B cell (primary cell): Measurements from ENCODE around the gene ZNF521. TPM values are rescaled to one million over a fixed set of nuclear protein-coding genes. Genes with fewer than 3 reads are reported as not detected.

Experiments used
- ATAC-seq: fragments of 200-7000 bp; cut with Tn5 transposase; one replicate; pipeline ENCODE4 v1.10.0; 2021; ENCODE audit warnings: low read depth, mild to moderate bottlenecking, moderate number of reproducible peaks, moderate library complexity
- CTCF ChIA-PET: fragments of 350-600 bp; sonication (Branson Sonifier 250); formaldehyde crosslinking; loops from one replicate; lab custom pipeline; 2021; ENCODE audit warnings: antibody characterized with exemption, inconsistent platforms; lab: Charles Lee
- POLR2A ChIA-PET: fragments of 350-600 bp; sonication (Branson Sonifier 250); formaldehyde crosslinking; loops from one replicate; lab custom pipeline; 2021; ENCODE audit warnings: antibody characterized with exemption; lab: Charles Lee
- DNase-seq: peaks from one replicate; pipeline ENCODE4 v3.0.0; 2013
- H2AFZ ChIP-seq: 2 replicates; pipeline ENCODE4 v1.6.1; 2012; ENCODE audit warnings: mild to moderate bottlenecking, low read depth, low read length; ENCODE audit not compliant: insufficient read depth, poor library complexity, severe bottlenecking
- H3K27ac ChIP-seq, 2 donors: 1 replicate in 1 of 2; 2 replicates in 1 of 2; pipeline ENCODE4 v1.5.1; 2012 to 2013; ENCODE audit warnings: low read length in 2 of 2, mild to moderate bottlenecking in 2 of 2, moderate library complexity in 1 of 2
- H3K27me3 ChIP-seq, 4 experiments: fragments of 200-600 bp in 1 of 4; sonication (generic) in 1 of 4; replicated peaks in 1 of 4; 1 replicate in 2 of 4; 2 replicates in 2 of 4; pipeline versions ENCODE4 v1.6.1 to v1.7.0; 2013 to 2016; ENCODE audit warnings: low read length in 3 of 4, mild to moderate bottlenecking in 2 of 4, mixed read lengths in 1 of 4, moderate library complexity in 1 of 4; ENCODE audit not compliant: insufficient read depth in 4 of 4, control insufficient read depth in 3 of 4; ENCODE audit errors: control extremely low read depth in 1 of 4
- H3K36me3 ChIP-seq, 2 experiments: replicated peaks in 1 of 2; 1 replicate in 1 of 2; 2 replicates in 1 of 2; pipeline versions ENCODE4 v1.6.1 to v1.7.1; 2013; ENCODE audit warnings: low read length in 1 of 2; ENCODE audit not compliant: insufficient read depth in 2 of 2, control insufficient read depth in 1 of 2; ENCODE audit errors: control extremely low read depth in 1 of 2, extremely low read depth in 1 of 2
- H3K4me1 ChIP-seq, 2 donors: fragments of 200-600 bp in 1 of 2; sonication (generic) in 1 of 2; 1 replicate in 1 of 2; 2 replicates in 1 of 2; pipeline versions ENCODE4 v1.5.1 to v1.6.1; 2013 to 2017; ENCODE audit warnings: low read length in 2 of 2; ENCODE audit not compliant: control insufficient read depth in 2 of 2, insufficient read depth in 2 of 2
- H3K4me2 ChIP-seq: replicated peaks from 2 replicates; pipeline ENCODE3; 2012; ENCODE audit warnings: mild to moderate bottlenecking, low read depth, low read length; ENCODE audit not compliant: poor library complexity, severe bottlenecking
- H3K4me3 ChIP-seq, 5 experiments: fragments of 200-600 bp in 1 of 5; sonication (generic) in 1 of 5; 1 replicate in 3 of 5; 2 replicates in 2 of 5; pipeline versions ENCODE4 v1.5.1 to v1.7.0; 2011 to 2016; ENCODE audit warnings: low read length in 4 of 5, mild to moderate bottlenecking in 4 of 5, low read depth in 2 of 5, control low read depth in 1 of 5, moderate library complexity in 1 of 5; ENCODE audit not compliant: insufficient read depth in 1 of 5; ENCODE audit errors: control extremely low read depth in 1 of 5, extremely low read depth in 1 of 5
- H3K79me2 ChIP-seq: fragments of 200-600 bp; sonication (generic); one replicate; pipeline ENCODE4 v1.6.0; 2016; ENCODE audit warnings: low read length; ENCODE audit not compliant: control insufficient read depth, insufficient read depth
- H3K9ac ChIP-seq: fragments of 200-600 bp; sonication (generic); 2 replicates; pipeline ENCODE4 v1.6.1; 2017; ENCODE audit warnings: mild to moderate bottlenecking, low read length, moderate library complexity
- H3K9me3 ChIP-seq, 3 donors: one replicate each; pipeline versions ENCODE4 v1.6.1 to v1.7.1; 2013; ENCODE audit warnings: low read length in 2 of 3; ENCODE audit not compliant: control insufficient read depth in 2 of 3, insufficient read depth in 1 of 3; ENCODE audit errors: control extremely low read depth in 1 of 3
- H4K20me1 ChIP-seq: 2 replicates; pipeline ENCODE4 v1.6.0; 2012; ENCODE audit warnings: mild to moderate bottlenecking, low read length; ENCODE audit not compliant: insufficient read depth, control insufficient read depth, poor library complexity, severe bottlenecking
- H3K27ac Mint-ChIP-seq: one replicate; pipeline ENCODE4 v1.8.0; 2021; ENCODE audit warnings: mixed read lengths
- H3K27me3 Mint-ChIP-seq: one replicate; pipeline ENCODE4 v1.8.0; 2021; ENCODE audit warnings: mixed read lengths
- H3K4me1 Mint-ChIP-seq: one replicate; pipeline ENCODE4 v1.8.0; 2021; ENCODE audit warnings: mixed read lengths
- H3K4me3 Mint-ChIP-seq: one replicate; pipeline ENCODE4 v1.8.0; 2021; ENCODE audit warnings: mixed read lengths
- H3K9me3 Mint-ChIP-seq: one replicate; pipeline ENCODE4 v1.8.0; 2022; ENCODE audit warnings: mixed read lengths; ENCODE audit not compliant: insufficient read depth
- CTCF ChIP-seq: fragments of 200-600 bp; IDR thresholded peaks from one replicate; pipeline ENCODE4 v1.8.0; 2022; ENCODE audit warnings: antibody characterized with exemption, mild to moderate bottlenecking
- EZH2 ChIP-seq: IDR thresholded peaks from 2 replicates; pipeline ENCODE4 v1.6.1; 2012; ENCODE audit warnings: borderline replicate concordance, low read depth, mild to moderate bottlenecking, moderate library complexity, low read length; ENCODE audit not compliant: insufficient read depth, poor library complexity, severe bottlenecking
- WGBS: methylation state at CpG from one replicate; pipeline ENCODE4 v1.1.5; 2013; ENCODE audit warnings: missing lambda C conversion rate; ENCODE audit not compliant: insufficient coverage; 5-methylcytosine and 5-hydroxymethylcytosine counted together
- intact Hi-C: fragments of 100-400 bp; cut with micrococcal nuclease; formaldehyde crosslinking; loops from one replicate; pipeline ENCODE4 v1.10.0; 2022
- polyA plus RNA-seq: library from polyadenylated mRNA; depleted of rRNA; stranded (reverse); fragments of >200 nt; gene quantifications from 2 replicates; pipeline ENCODE4 v1.2.3, GENCODE V29; 2012
- total RNA-seq, 2 donors: library from RNA; stranded (reverse); fragments of 120-200 nt in 1 of 2; gene quantifications; 1 replicate in 1 of 2; 2 replicates in 1 of 2; pipeline versions ENCODE4 v1.2.3 to v1.2.4, GENCODE V29; 2013 to 2022

The ZNF521 gene
- total and polyA plus RNA-seq, 2 donors (not counting 1 experiment from before 2014, with no cell fraction given): 0.04 to 9.0 TPM

GRCh38 chr18:25327584-25327983 is 24.4 kb downstream of the ZNF521 start:
- no peaks in the 10 kb centered on the region for H3K9me3 ChIP-seq
- no peak overlapping the region for H3K4me3 Mint-ChIP-seq
- POLR2A ChIA-PET: no interaction called here
- H3K4me1 Mint-ChIP-seq: no peaks in the 10 kb centered on the region
- no peak overlapping the region for H3K4me2 ChIP-seq
- H3K9ac ChIP-seq: no peak overlapping the region
- H3K9me3 Mint-ChIP-seq: no peaks in the 10 kb centered on the region
- DNase-seq (no peak), ATAC-seq (no peak)
- no peaks in the 10 kb centered on the region for H3K79me2 ChIP-seq
- no peak overlapping the region for H3K27ac Mint-ChIP-seq
- no peaks in the 10 kb centered on the region for H3K36me3 ChIP-seq
- H3K4me1 ChIP-seq: no peaks in the 10 kb centered on the region
- no peaks in the 10 kb centered on the region for H3K27me3 ChIP-seq
- H2AFZ ChIP-seq: no peak overlapping the region
- no peak for TF ChIP-seq EZH2
- TF ChIP-seq CTCF: no peak
- 53% methylated on average over 9 of the region's 9 CpGs for WGBS
- H4K20me1 ChIP-seq: no peaks in the 10 kb centered on the region
- intact Hi-C loops: no loop called here
- peaks cover 33% of the 10 kb centered on the region for H3K27me3 Mint-ChIP-seq
- H3K4me3 ChIP-seq: no peak overlapping the region
- H3K27ac ChIP-seq: no peak overlapping the region
- CTCF ChIA-PET: no interaction called here

- Mint-ChIP-seq H3K27me3 (peaks cover 33% of the 10 kb centered on the region), H3K4me3 (no peak overlapping the region), H3K9me3 (no peaks in the 10 kb centered on the region), H3K27ac (no peak overlapping the region), H3K4me1 (no peaks in the 10 kb centered on the region)
- Histone ChIP-seq H3K36me3 (no peaks in the 10 kb centered on the region), H4K20me1 (no peaks in the 10 kb centered on the region), H3K27me3 (no peaks in the 10 kb centered on the region), H3K9me3 (no peaks in the 10 kb centered on the region), H3K9ac (no peak overlapping the region), H3K4me1 (no peaks in the 10 kb centered on the region), H2AFZ (no peak overlapping the region), H3K4me2 (no peak overlapping the region), H3K4me3 (no peak overlapping the region), H3K79me2 (no peaks in the 10 kb centered on the region), H3K27ac (no peak overlapping the region)
- ChIA-PET CTCF (no interaction called here), POLR2A (no interaction called here)
- DNase-seq: no peak
- 100% methylated on average over 1 of the region's 4 CpGs for WGBS
- no peak for ATAC-seq
- TF ChIP-seq CTCF (no peak), EZH2 (no peak)
- intact Hi-C loops: no loop called here
Observed at GRCh38 chr18:25326361-25326952, 25.5 kb downstream of the ZNF521 start.
